Measurements from ENCODE around the gene KLK14. TPM values are rescaled to one million over a fixed set of nuclear protein-coding genes. Genes with fewer than 3 reads are reported as not detected.

KLK14 gene
- total and polyA plus RNA-seq, 10 of the 15 experiments (the other 5 are each of a cell fraction or from before 2014, with no cell fraction given) = not detected

- ChIA-PET RAD21 (ENCODE audit: unreplicated experiment) (no interaction called here), SMC1A (ENCODE audit: uncharacterized antibody, unreplicated experiment) (no interaction called here), POLR2A (no interaction called here), CTCF (no interaction called here)
- BruUV-seq (replicated peaks) = no TSS peak
- H3K27ac ChIP-seq (ENCODE audit: control insufficient read depth, insufficient read depth) = no peak overlapping the region
- H3K9me3 ChIP-seq (replicated peaks; ENCODE audit: control insufficient read depth, insufficient read depth, low read length) = no peaks in the 10 kb centered on the region
- no peaks in the 10 kb centered on the region for H4K20me1 ChIP-seq (ENCODE audit: control insufficient read depth, insufficient read depth)
- no peaks in the 10 kb centered on the region for H3K27me3 ChIP-seq (replicated peaks in 1 of 2; ENCODE audit: control insufficient read depth in 2 of 2, insufficient read depth in 2 of 2, low read length in 1 of 2)
- intact Hi-C loops (cut with micrococcal nuclease; ENCODE audit: unreplicated experiment) (no loop called here), in situ Hi-C loops (cut with MboI) (no loop called here)
- no peak for FAIRE-seq
- no peaks in the 10 kb centered on the region for H3K4me1 ChIP-seq (ENCODE audit: control insufficient read depth, insufficient read depth, low read length)
- no peaks in the 10 kb centered on the region for H3K36me3 ChIP-seq (ENCODE audit: control insufficient read depth in 2 of 2, insufficient read depth in 2 of 2, low read length in 1 of 2)
- H3K4me3 ChIP-seq = no peak overlapping the region
- H3K9ac ChIP-seq (ENCODE audit: control insufficient read depth, insufficient read depth, low read length) = no peak overlapping the region
- no peak for ATAC-seq
- no peaks in the 10 kb centered on the region for H3K79me2 ChIP-seq (ENCODE audit: control insufficient read depth, insufficient read depth, low read length)
- TF ChIP-seq REST (IDR thresholded peaks at IDR 0.05; ENCODE audit: low read depth, low read length) (no peak), FOS (IDR thresholded peaks at IDR 0.05; ENCODE audit: borderline replicate concordance, extremely low read depth, insufficient read length) (no peak), PML (IDR thresholded peaks at IDR 0.05; ENCODE audit: low read length) (no peak), CHD2 (IDR thresholded peaks at IDR 0.05; ENCODE audit: borderline replicate concordance, low read depth, low read length) (no peak), TARDBP (IDR thresholded peaks at IDR 0.05; ENCODE audit: borderline replicate concordance) (no peak), BCL11A (IDR thresholded peaks at IDR 0.05; ENCODE audit: low read depth, low read length) (no peak), SRF (IDR thresholded peaks at IDR 0.05; ENCODE audit: low read depth in 2 of 2, low read length in 2 of 2) (no peak), GATAD2B (conservative IDR thresholded peaks at IDR 0.05; ENCODE audit: low read depth) (no peak), TAF1 (IDR thresholded peaks at IDR 0.05; ENCODE audit: borderline replicate concordance, low read depth, low read length) (no peak), TCF12 (IDR thresholded peaks at IDR 0.05; ENCODE audit: low read depth, low read length) (no peak), PKNOX1 (IDR thresholded peaks at IDR 0.05) (no peak), MYC (IDR thresholded peaks at IDR 0.05; ENCODE audit: insufficient read depth, insufficient read length, insufficient replicate concordance, low read length, severe bottlenecking) (no peak), ZSCAN29 (IDR thresholded peaks at IDR 0.05) (no peak), ESRRA (IDR thresholded peaks at IDR 0.05; ENCODE audit: low read length) (no peak), USF1 (IDR thresholded peaks at IDR 0.05; ENCODE audit: borderline replicate concordance, extremely low read length, insufficient read depth, low read depth, low read length) (no peak), SMARCA5 (IDR thresholded peaks at IDR 0.05) (no peak), CBX5 (IDR thresholded peaks at IDR 0.05; ENCODE audit: low read depth) (no peak)
- no peak for DNase-seq (ENCODE audit: low read depth, low spot score)
- 48% methylated on average over 9 of the region's 9 CpGs for WGBS (ENCODE audit: insufficient coverage, insufficient replicate concordance, low lambda C conversion rate, missing lambda C conversion rate)
- H2AFZ ChIP-seq (ENCODE audit: control insufficient read depth, low read depth, low read length) = no peak overlapping the region
- H3K4me2 ChIP-seq (ENCODE audit: control insufficient read depth, insufficient read depth) = no peak overlapping the region
Measured at GRCh38 chr19:51043497-51043896, 39.2 kb downstream of the KLK14 start.
